NCI-H446 (cell line): ENCODE measurements around the gene MAP3K12.
A peak's percentile ranks its signal among the peaks of the same experiment; 100 is the strongest.
"Not testable (repeated sequence)": the region's sequence is repeated elsewhere in the genome, so short reads cannot be mapped to it uniquely, and the experiment has no call there.

ENCODE experiments used
- DNase-seq, 2 experiments: peaks; one replicate each; lab custom pipeline; 2025; lab: John Stamatoyannopoulos, UW

MAP3K12 gene

GRCh38 chr12:53499266-53500141, at the start of gene MAP3K12:
Gene MAP3K12 (minus strand): TSS chr12:53499458. CDS start chr12:53487391, 12,067 bp downstream.
- DNase-seq, result peak; percentile 32 to 34

- not testable (repeated sequence) for DNase-seq
Measured at GRCh38 chr12:53548354-53548753, 49.1 kb upstream of the MAP3K12 start.

- peak; percentile 61 to 64 for DNase-seq
Measured at GRCh38 chr12:53543539-53543938, 44.3 kb upstream of the MAP3K12 start.

- DNase-seq, result no peak
Measured at GRCh38 chr12:53539526-53539925, 40.3 kb upstream of the MAP3K12 start.

GRCh38 chr12:53538209-53538689, 39.0 kb upstream of the MAP3K12 start:
- peak in 1 of 2 experiments; percentile 25 for DNase-seq

- DNase-seq, result no peak
Measured at GRCh38 chr12:53536962-53537361, 37.7 kb upstream of the MAP3K12 start.

GRCh38 chr12:53533471-53533870, 34.2 kb upstream of the MAP3K12 start:
- DNase-seq, result no peak

GRCh38 chr12:53532524-53533445, 33.5 kb upstream of the MAP3K12 start:
- DNase-seq, result peak; percentile 86 to 98

GRCh38 chr12:53532021-53532420, 32.8 kb upstream of the MAP3K12 start:
- DNase-seq, result peak; percentile 69 to 96

- no peak for DNase-seq
Measured at GRCh38 chr12:53530920-53531319, 31.7 kb upstream of the MAP3K12 start.

GRCh38 chr12:53530061-53530460, 30.8 kb upstream of the MAP3K12 start:
- DNase-seq, result peak in 1 of 2 experiments; percentile 56

GRCh38 chr12:53524476-53524875, 25.2 kb upstream of the MAP3K12 start:
- no peak for DNase-seq

- DNase-seq, result no peak
Measured at GRCh38 chr12:53523131-53523530, 23.9 kb upstream of the MAP3K12 start.

- DNase-seq, result peak in 1 of 2 experiments; percentile 16
Measured at GRCh38 chr12:53518381-53518780, 19.1 kb upstream of the MAP3K12 start.

GRCh38 chr12:53516758-53517455, 17.6 kb upstream of the MAP3K12 start:
- no peak for DNase-seq

- no peak for DNase-seq
Measured at GRCh38 chr12:53515291-53515680, 16.0 kb upstream of the MAP3K12 start.

- no peak for DNase-seq
Measured at GRCh38 chr12:53514628-53515290, 15.5 kb upstream of the MAP3K12 start.

GRCh38 chr12:53513712-53514410, 14.6 kb upstream of the MAP3K12 start:
- no peak for DNase-seq

GRCh38 chr12:53510181-53510812, 11.0 kb upstream of the MAP3K12 start:
- DNase-seq, result no peak

GRCh38 chr12:53508534-53509170, 9.4 kb upstream of the MAP3K12 start:
- DNase-seq, result peak; percentile 65 to 79
